ENCODE data around the gene HPSE2. TPM values are rescaled to one million over a fixed set of nuclear protein-coding genes. Genes with fewer than 3 reads are reported as not detected.

HPSE2 gene
- total RNA-seq, 1 experiment from 2014 or later: 0.48 TPM

DNA sequence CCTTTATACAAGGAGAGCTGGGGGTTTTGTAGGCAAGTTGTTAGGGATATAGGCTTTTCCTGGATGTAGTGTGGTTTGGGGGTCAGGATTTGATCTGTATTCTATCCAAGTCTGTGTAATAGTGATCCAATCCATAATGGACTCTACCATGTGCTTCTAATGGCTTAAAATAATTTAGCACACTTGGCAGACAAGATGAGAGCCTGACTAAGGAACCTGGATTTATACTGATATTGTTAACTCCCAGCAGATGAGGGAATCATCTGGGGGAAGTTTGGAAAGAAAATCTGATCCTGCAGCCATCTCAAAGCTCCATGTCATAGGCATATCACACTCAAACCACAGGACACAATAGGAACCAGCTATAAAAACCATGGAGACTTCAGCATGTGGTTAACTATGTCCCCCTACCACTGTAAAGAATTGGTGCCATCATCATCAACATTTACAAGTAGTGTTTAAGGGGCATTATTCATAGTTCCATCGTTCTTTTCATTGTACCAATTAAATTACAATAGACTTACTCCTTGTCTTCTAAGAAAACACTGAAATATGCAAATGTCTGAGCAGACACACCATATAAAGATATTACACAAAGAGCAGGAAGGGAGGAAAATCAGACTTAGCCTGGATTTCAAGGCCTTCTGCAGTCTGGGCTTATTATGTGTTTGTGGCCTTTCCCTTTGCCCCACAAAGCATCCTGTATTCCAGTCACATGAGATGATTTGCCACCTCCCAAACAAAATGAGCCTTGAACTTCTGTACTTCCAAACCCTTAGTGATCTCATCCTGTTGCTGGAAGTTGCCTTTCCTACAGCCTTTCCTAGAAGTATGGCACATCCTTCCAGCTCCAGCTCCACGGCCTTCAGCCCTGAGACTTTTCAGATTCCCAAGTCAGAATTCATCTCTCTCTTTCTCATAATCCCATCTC lies 766.4 kb downstream of the HPSE2 start:
- no peaks in the 10 kb centered on the region for H3K36me3 ChIP-seq (replicated peaks; ENCODE audit: control insufficient read depth, insufficient read depth, low read length)

DNA sequence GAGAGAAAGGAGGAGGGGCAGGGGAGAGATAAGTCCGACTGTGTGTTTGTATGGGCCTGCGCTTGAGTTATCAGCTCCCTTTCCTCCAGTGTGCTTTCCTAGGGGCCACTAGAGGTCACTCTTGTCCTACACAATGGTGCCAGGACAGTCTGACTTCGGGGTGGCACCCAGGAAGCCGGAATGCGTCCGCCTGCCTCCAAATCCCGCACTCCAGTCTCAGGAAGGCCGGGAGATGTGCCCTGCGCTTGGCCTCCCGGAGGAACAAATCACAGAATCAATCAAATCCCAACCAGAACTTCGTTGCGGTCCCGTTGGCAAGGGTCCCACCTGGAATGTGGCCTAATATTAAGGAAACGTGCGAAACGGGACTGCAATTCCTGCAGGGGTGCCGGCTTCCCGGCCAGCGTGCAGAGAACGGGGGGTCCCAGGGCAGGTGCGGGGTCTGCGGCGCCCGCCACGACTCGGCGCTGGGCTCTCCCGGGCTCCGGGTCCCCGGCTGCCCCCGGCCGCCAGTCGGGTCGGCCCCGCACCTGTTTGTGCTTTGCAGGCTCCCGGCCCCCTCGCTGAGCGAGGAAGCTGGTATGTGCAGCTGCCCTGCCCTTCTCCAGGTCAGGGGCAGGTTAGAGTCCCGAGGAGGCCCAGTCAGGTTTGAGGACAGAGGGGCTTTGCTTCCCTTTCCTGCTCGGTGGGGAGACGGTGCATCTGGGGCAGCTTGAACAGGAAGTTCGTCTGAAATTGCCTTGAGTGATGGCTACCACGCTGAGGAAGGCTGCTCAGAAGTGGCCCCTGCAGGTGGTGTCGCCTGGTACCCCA lies 767.9 kb downstream of the HPSE2 start:
- H3K4me3 ChIP-seq (ENCODE audit: insufficient read depth, low read depth, low read length): peak overlapping the region; percentile 52
- peak; percentile 89 for DNase-seq
- no peaks in the 10 kb centered on the region for H3K36me3 ChIP-seq (replicated peaks; ENCODE audit: control insufficient read depth, insufficient read depth, low read length)
- H3K27me3 ChIP-seq (ENCODE audit: control insufficient read depth, insufficient read depth, low read length): peaks cover 5% of the 10 kb centered on the region

More for the DNA sequence above, 766.4 kb downstream of the HPSE2 start:
- DNase-seq: no peak
- H3K4me3 ChIP-seq (ENCODE audit: insufficient read depth, low read depth, low read length): no peak overlapping the region
- H3K27me3 ChIP-seq (ENCODE audit: control insufficient read depth, insufficient read depth, low read length): peaks cover 5% of the 10 kb centered on the region

DNA sequence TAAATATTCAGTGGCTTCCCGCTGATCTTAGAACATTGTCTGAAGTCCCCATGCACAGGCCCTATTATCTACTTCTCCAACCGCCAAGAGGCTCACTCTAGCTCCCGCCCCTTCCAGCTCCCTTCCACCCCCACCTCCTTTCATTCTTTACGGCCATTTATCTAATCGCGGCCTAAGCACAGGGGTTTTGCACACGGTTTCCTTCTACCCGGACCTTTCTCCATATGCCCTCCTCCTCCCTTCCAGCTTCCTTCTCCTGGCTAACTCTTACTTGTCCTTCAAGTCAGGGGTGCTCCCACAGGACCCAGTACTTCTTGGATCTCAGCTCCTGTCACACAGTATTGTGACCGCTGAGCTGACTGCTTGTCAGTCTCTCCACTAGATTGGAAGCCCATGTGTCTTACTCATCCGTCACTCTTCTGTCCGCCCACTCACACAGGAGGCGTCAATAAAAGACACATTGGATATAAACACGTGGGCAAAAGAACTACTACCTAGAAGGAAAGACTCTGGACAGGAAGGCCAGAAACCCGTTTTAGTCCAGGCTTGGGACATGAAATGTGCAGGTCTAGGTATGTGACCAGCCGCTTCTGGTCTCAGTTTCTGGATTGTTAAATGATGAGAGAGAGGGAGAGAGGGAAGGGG lies 768.7 kb downstream of the HPSE2 start:
- H3K36me3 ChIP-seq (replicated peaks; ENCODE audit: control insufficient read depth, insufficient read depth, low read length): no peaks in the 10 kb centered on the region
- no peak overlapping the region for H3K4me3 ChIP-seq (ENCODE audit: insufficient read depth, low read depth, low read length)
- peaks cover 5% of the 10 kb centered on the region for H3K27me3 ChIP-seq (ENCODE audit: control insufficient read depth, insufficient read depth, low read length)
- no peak for DNase-seq

DNA sequence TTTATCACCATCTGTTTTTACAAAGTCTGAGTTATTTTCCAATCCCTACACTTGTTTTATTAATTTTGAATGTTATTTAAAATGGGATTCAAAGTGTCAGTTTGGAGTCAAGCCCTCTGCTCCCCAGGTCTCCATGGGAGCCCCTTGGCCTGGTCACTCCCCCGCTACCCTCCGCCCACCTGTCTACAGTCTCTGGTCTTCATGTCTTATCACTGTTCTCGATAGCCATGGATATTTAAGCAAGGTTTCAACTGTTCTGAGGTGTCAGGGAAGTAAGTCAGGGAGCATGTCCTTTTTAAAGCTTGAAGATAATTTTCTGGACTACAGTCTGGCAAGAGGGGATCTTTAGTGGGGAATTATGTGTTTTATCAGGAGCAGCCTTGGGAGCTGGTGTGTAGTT lies 769.8 kb downstream of the HPSE2 start:
- Histone ChIP-seq H3K36me3 (replicated peaks; ENCODE audit: control insufficient read depth, insufficient read depth, low read length) (no peaks in the 10 kb centered on the region), H3K27me3 (ENCODE audit: control insufficient read depth, insufficient read depth, low read length) (peaks cover 5% of the 10 kb centered on the region), H3K4me3 (ENCODE audit: insufficient read depth, low read depth, low read length) (no peak overlapping the region)
- no peak for DNase-seq

DNA sequence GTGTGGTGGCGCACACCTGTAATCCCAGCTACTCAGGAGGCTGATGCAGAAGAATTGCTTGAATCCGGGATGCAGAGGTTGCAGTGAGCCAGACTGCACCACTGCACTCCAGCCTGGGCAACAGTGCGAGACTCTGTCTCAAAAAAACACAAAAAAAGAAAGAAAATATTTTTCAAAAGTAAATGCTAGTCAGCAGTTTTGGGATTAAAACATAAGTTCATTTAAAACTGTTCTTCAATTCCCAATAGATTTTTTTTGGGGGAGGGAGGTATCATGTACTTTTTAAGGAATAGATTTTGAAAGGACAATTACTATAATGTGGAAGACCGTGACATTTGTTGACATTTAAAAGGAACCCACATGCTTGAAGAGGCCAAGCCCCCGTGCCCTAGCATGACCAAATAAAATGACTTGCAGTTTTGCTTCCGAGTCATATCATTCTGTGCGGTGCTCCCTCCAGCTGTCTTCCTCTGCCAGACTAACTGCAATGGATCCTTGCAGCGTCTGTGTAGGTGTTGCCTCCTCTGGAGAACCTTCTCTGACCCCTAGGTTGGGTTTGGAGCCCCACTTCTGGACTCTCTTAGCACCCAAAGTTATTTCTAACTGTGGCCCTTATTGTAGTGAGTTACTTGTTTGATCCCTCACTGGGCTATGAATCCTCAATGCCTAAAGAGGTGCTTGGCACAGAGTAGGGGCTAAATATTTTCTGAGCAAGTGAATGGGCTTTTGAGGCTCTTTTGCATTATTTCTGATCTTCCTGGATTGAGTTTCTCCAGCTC lies 771.5 kb downstream of the HPSE2 start:
- no peak overlapping the region for H3K4me3 ChIP-seq (ENCODE audit: insufficient read depth, low read depth, low read length)
- no peak for DNase-seq
- H3K36me3 ChIP-seq (replicated peaks; ENCODE audit: control insufficient read depth, insufficient read depth, low read length): no peaks in the 10 kb centered on the region
- H3K27me3 ChIP-seq (ENCODE audit: control insufficient read depth, insufficient read depth, low read length): peaks cover 5% of the 10 kb centered on the region

DNA sequence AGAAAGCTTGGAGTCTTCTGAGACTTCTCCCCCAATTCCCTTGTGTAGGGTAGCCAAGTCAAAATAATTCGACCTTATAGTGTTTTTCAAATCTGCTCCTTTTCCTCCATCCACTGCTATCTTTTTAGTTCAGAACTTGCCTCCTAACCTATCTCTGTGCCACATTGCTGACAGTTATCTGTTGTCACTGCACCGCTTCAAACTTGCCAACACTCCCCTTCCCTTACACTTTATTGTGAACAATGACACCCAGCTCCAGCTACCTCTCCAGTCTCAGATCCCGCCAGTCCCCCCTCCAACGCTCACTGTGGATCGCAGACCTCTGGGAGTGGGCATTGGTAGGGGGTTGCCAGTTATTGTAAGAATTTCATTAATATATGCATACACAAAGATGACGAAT lies 772.6 kb downstream of the HPSE2 start:
- no peak overlapping the region for H3K4me3 ChIP-seq (ENCODE audit: insufficient read depth, low read depth, low read length)
- no peak for DNase-seq

DNA sequence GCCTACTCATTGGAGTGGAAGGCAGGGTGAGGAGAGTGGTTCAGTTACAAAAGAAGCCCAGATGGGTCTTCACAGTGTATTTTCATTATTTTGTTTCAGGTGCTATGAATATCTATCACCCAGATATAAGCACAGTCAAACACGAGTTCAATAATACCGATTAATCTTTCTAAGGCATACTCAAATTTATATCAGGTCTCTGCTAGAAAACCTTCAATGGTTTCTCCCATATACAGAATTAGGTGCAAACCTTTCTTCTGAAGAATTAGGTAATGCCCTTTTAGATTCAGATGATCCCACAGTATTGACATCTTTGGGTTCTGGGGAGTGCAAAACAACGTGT lies 774.2 kb downstream of the HPSE2 start:
- no peaks in the 10 kb centered on the region for H3K36me3 ChIP-seq (replicated peaks; ENCODE audit: control insufficient read depth, insufficient read depth, low read length)
- no peak overlapping the region for H3K4me3 ChIP-seq (ENCODE audit: insufficient read depth, low read depth, low read length)
- no peaks in the 10 kb centered on the region for H3K27me3 ChIP-seq (ENCODE audit: control insufficient read depth, insufficient read depth, low read length)
- no peak for DNase-seq

More for the DNA sequence above, 772.6 kb downstream of the HPSE2 start:
- Histone ChIP-seq H3K27me3 (ENCODE audit: control insufficient read depth, insufficient read depth, low read length) (peaks cover 1% of the 10 kb centered on the region), H3K36me3 (replicated peaks; ENCODE audit: control insufficient read depth, insufficient read depth, low read length) (no peaks in the 10 kb centered on the region)

DNA sequence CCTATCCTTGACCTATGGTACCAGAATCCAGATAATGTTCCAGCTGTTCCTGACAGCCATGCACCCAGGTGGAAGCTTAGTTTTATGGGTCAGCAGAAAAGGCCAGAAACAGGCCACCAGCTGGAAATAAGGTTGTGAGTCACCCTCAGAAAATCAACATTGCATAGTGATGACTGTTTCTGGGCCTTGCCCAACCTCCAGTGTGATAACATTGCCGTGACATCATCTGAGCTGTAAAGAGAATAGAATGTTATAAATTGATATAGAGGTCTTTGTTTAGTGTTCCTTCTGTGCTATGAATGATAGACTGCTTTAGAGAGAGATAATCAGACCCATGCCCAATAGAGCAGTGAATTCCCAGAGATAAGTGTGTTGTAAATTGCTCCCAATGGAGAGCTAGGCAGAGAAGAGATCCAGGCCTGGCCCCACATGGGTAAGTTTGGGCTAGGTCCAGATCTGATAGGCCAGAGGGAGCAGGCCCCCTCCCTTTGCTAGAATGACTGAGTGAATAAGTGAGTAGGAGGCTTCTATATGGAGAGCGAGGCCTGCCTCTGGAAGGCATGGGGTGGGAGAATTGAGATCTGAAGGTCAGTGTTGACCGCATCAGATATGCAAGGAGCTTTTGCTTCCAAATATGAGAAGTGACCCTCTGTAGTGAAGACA lies 774.7 kb downstream of the HPSE2 start:
- no peaks in the 10 kb centered on the region for H3K36me3 ChIP-seq (replicated peaks; ENCODE audit: control insufficient read depth, insufficient read depth, low read length)
- no peak overlapping the region for H3K4me3 ChIP-seq (ENCODE audit: insufficient read depth, low read depth, low read length)
- no peaks in the 10 kb centered on the region for H3K27me3 ChIP-seq (ENCODE audit: control insufficient read depth, insufficient read depth, low read length)
- no peak for DNase-seq

DNA sequence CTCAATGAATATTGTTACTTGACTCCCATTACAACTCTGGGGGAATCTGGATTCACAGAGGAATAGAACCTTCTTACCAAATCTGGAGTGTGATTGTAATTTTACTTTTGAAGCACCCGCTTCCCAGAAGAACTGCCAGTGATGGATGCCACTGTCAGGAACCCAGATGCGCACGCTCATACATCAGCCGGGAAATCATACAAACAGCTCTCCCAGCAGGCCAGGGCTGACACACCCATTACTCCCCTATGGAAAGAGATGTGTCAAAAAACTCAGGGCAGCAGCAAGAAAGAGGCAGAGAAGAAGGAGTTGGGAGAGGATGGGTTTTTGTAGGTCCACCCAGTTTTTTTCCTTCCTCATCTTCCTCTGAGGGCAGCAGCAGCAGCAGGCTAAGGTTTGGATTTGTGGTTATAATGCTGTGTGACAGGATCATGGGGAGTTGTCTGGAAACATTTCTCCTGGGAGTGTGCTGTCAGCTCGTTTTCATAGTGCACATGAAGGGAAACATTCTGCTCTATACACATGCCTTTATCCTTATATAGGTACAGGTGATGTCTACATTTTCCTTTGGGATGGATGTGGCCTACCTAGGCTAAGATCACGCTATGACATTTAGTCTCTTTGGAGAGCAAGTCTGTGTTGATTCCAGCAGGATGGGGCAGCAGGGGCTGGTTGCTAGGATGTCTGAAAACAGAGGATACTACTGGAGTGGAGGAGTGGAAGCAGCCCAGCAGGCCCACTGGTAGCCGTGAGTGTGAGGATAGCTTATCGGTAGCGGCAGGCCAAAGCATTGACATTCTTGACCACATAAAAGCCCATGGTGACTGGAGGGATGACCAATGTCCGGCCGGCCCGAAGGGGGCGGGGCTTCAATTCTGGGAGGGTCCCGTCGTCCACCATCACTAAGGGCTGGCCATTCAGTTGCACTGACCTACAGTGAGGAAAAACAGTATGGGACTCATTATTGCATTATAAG lies 776.6 kb downstream of the HPSE2 start:
- Histone ChIP-seq H3K27me3 (ENCODE audit: control insufficient read depth, insufficient read depth, low read length) (no peaks in the 10 kb centered on the region), H3K36me3 (replicated peaks; ENCODE audit: control insufficient read depth, insufficient read depth, low read length) (no peaks in the 10 kb centered on the region), H3K4me3 (ENCODE audit: insufficient read depth, low read depth, low read length) (no peak overlapping the region)
- DNase-seq: no peak

DNA sequence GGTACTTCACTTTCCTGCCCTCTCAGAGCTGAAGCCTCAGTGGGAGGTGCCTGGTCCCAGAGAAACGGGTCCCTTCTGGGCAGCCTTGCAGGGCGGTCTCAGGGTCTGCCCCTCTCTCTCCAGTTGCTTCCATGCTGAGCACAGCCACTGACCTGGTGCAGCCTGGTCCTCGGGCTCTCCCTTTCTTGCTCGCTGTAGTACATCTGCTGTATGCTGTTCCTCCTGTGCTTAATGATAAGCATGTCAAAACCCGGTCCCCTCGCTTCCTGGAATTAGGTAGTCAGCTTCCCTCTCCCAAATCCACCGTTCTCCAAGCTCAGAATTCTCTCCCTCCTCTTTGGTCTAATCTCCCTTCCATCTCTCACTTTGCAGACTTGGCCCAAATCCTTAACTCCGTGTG lies 777.9 kb downstream of the HPSE2 start:
- Histone ChIP-seq H3K36me3 (replicated peaks; ENCODE audit: control insufficient read depth, insufficient read depth, low read length) (no peaks in the 10 kb centered on the region), H3K4me3 (ENCODE audit: insufficient read depth, low read depth, low read length) (no peak overlapping the region), H3K27me3 (ENCODE audit: control insufficient read depth, insufficient read depth, low read length) (no peaks in the 10 kb centered on the region)
- no peak for DNase-seq

DNA sequence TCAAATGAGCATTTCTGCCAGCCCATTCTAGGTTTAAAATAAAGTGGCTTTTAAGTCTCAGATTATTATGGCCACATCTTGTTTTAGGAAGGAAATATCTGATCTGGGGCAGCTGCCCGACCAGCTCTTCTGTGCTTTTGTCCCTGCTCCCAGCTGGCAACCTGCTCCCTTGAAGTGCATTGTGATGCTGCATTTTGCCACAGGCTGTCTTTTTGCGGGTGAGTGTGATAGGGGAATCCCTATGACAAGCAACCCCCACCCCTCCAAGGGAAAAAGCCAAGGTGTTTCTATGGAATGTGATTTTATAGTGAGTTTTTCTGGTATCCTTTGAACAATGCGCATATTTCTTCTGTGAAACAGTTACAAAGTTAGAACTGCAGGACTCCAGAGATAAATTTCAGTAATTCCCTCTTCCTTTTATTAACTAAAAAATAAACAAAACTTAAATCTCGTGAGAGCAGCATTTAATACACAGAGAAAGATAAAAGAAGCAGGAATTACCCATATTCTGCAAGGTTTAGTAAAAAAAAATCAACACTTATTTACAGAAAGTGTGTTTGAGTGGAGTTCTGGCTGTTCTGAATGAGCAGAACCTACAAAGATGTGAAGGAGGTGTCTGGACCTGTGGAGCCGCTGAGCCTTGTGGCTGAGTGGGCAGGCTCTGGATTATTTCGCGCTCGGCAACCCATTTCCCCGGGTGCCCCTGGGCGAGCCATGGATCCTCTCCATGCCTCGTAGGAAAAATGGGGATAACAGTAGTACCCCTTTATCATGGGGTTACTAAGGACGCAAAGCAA lies 778.8 kb downstream of the HPSE2 start:
- peak; percentile 70 for DNase-seq
- Histone ChIP-seq H3K4me3 (ENCODE audit: insufficient read depth, low read depth, low read length) (no peak overlapping the region), H3K27me3 (ENCODE audit: control insufficient read depth, insufficient read depth, low read length) (no peaks in the 10 kb centered on the region), H3K36me3 (replicated peaks; ENCODE audit: control insufficient read depth, insufficient read depth, low read length) (no peaks in the 10 kb centered on the region)

DNA sequence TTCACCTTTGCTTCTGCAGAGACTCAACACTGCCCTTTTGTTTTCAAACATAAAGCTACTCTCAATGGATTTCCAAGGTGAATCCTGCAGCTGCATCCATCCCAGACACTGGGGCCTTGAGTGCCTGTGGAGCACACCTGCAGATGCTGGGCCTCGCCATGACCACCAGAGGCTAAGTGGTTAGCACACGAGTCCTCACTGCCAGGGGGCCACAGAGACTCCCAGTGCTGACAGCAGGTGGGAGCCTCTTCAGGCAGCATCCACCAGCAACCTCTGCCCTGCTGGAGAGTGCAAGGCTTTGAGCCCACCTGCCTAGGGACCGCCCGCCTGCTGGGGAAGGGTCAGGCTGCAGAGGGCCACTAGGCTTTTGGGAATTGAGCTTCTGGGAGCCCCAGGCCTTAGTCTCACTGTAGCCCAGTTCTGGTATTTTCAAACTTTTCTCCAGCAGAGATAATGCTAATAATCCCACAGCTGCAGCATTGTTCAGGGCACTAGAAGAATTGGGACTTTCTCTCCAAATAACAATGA lies 779.5 kb downstream of the HPSE2 start:
- peak; percentile 48 for DNase-seq
- Histone ChIP-seq H3K36me3 (replicated peaks; ENCODE audit: control insufficient read depth, insufficient read depth, low read length) (no peaks in the 10 kb centered on the region), H3K27me3 (ENCODE audit: control insufficient read depth, insufficient read depth, low read length) (no peaks in the 10 kb centered on the region), H3K4me3 (ENCODE audit: insufficient read depth, low read depth, low read length) (no peak overlapping the region)

All from H7 (cell line).